Fibroblast of mammary gland (primary cell): ENCODE results near the gene BICD1.
A peak's percentile ranks its signal among the peaks of the same experiment; 100 is the strongest.

ENCODE experiments used
- DNase-seq: peaks from one replicate; pipeline ENCODE4 v3.0.0-alpha.2; 2010; ENCODE audit warnings: low read depth
- H3K4me3 ChIP-seq: 2 replicates; pipeline ENCODE4 v1.5.1; 2011; ENCODE audit warnings: low read depth, mild to moderate bottlenecking, low read length, moderate library complexity; ENCODE audit not compliant: control insufficient read depth
- TF ChIP-seq, protein P1 (sequence below): conservative IDR thresholded peaks from 2 replicates; pipeline ENCODE4 v1.5.1; 2011; ENCODE audit warnings: low read depth, low read length, inconsistent platforms; ENCODE audit not compliant: control insufficient read depth, insufficient read depth

BICD1 gene

GRCh38 chr12:32108787-32109186 is 2.1 kb downstream of the BICD1 start:
- TF ChIP-seq, protein P1, sequence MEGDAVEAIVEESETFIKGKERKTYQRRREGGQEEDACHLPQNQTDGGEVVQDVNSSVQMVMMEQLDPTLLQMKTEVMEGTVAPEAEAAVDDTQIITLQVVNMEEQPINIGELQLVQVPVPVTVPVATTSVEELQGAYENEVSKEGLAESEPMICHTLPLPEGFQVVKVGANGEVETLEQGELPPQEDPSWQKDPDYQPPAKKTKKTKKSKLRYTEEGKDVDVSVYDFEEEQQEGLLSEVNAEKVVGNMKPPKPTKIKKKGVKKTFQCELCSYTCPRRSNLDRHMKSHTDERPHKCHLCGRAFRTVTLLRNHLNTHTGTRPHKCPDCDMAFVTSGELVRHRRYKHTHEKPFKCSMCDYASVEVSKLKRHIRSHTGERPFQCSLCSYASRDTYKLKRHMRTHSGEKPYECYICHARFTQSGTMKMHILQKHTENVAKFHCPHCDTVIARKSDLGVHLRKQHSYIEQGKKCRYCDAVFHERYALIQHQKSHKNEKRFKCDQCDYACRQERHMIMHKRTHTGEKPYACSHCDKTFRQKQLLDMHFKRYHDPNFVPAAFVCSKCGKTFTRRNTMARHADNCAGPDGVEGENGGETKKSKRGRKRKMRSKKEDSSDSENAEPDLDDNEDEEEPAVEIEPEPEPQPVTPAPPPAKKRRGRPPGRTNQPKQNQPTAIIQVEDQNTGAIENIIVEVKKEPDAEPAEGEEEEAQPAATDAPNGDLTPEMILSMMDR, result no peak
- peak overlapping the region; percentile 95 for H3K4me3 ChIP-seq
- DNase-seq, result no peak

DNA sequence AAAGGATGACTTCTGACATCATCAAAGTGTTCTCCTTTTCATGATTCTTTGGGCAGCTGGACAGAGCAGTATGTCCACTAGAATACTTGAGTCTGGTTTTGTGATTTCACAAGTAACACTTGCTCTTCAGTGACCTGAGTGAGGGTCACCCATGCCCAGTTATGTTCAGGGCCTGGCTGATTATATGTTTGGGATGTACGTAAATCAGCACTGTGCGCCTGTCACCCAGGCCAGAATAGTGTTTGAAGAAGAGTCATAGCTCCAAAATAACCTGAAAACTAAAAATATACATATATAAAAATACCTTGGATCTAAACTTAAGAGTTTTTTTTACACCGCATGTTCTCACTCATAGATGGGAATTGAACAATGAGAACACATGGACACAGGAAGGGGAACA is 3.8 kb downstream of the BICD1 start:
- no peak for DNase-seq
- TF ChIP-seq, protein P1, result no peak
- no peak overlapping the region for H3K4me3 ChIP-seq

GRCh38 chr12:32110942-32111341 is 4.3 kb downstream of the BICD1 start:
- no peak overlapping the region for H3K4me3 ChIP-seq
- no peak for DNase-seq
- TF ChIP-seq, protein P1, result no peak

- TF ChIP-seq, protein P1, result no peak
- no peak overlapping the region for H3K4me3 ChIP-seq
- DNase-seq, result peak; percentile 99
Measured at GRCh38 chr12:32115404-32116104, 8.9 kb downstream of the BICD1 start.

DNA sequence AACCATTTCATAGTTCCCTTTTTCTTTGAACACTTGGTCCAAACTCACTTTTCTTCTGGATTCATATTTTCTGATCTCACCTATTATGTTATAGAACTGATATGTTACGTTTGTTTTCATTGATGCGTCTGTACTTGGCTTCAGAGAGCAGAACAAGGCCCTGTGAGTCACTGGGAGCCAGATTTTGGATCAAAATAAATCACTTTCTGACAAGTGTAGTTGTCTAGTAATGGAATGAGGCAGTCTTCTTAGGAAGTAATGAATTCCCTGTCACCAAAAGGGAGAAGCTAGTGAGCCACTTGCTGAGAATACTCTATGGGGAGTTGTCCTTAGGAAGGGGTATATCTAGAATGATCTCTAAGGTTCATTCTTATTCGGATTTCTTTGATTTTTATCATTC is 10.2 kb downstream of the BICD1 start:
- TF ChIP-seq, protein P1, result no peak
- H3K4me3 ChIP-seq, result no peak overlapping the region
- peak; percentile 88 for DNase-seq

DNA sequence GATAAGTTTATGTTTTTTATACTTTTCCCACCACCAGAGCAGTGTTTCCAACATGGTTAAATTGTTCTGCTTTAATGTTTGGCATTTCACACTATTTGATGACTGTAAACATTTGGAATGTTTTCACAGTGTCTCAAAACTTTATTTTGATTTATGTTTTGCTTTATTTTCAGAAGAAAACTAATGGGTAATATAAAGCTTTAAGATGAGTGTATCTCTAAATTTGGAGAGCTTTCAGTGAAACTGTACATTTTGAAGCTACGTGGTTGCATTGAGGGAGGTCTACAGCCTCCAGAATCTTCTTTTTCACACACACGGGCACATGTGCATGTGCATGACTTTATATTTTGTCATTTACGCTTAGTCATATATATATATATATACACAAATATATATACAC is 10.7 kb downstream of the BICD1 start:
- TF ChIP-seq, protein P1, result no peak
- no peak for DNase-seq
- no peak overlapping the region for H3K4me3 ChIP-seq

DNA sequence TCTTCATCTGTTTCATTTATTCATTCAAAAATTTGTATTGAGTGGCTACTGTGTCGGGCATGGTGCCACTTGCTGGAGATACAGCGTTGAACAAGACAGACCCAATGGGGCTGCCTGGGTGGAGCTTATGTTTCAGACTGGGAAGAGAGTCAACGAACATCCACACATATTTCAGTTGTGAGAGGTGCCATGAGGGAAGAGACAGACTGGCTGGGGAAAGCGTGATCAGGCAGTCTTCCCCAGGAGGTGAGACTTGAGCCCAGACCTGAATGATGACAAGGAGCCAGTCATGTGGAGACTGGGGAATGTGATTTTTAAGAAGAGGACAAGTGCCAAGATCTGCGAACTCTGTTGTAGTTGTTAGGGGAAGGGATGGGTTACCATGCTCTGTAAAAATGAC is 12.2 kb downstream of the BICD1 start:
- H3K4me3 ChIP-seq, result no peak overlapping the region
- TF ChIP-seq, protein P1, result no peak
- DNase-seq, result no peak
